NCI-H526 treated with DMSO at 0.1 percent for 48 hours (cell line): ENCODE measurements around the gene CDK11B.
"Not testable (repeated sequence)": the region's sequence is repeated elsewhere in the genome, so short reads cannot be mapped to it uniquely, and the experiment has no call there.

Experiments
- DNase-seq: peaks from one replicate; lab custom pipeline; 2025; lab: John Stamatoyannopoulos, UW

The CDK11B gene

DNA sequence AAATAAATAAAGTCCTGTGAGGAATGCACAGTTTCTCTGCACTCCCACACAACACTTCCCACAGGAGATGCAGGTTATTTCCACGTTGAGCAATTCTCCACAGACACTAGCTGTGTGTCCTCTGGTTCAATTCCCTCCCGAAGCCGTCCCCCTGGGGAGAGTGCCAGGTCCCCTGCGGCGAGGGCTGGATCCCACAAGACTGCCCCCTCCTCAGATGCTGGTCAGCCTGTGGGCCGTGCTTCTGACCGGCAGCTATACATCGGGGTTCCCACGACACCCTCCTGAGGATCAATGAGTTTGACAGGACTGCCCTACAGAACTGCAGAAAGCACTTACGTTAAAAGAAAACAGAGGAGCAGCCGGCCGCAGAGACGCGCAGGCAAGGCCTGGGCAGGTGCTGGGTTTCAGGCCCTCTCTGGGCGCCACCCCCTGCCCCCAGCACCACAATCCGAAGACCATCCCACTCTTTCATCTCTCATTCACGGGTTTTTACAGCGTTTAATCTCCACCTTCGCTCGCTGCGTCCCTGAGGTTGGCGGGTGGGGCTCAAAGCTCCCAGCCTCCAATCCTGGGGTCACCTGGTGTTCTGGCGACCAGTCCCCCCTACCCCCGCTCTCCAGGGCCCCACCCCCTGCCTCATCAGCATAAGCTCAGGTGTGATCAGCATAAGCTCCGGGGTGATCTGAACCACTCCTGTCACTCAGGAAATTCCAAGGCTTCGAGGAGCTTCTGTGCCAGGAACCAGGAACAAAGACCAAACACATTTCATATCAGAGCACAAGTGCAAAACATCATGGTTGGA lies 24.5 kb upstream of the CDK11B start:
- DNase-seq: no peak

DNA sequence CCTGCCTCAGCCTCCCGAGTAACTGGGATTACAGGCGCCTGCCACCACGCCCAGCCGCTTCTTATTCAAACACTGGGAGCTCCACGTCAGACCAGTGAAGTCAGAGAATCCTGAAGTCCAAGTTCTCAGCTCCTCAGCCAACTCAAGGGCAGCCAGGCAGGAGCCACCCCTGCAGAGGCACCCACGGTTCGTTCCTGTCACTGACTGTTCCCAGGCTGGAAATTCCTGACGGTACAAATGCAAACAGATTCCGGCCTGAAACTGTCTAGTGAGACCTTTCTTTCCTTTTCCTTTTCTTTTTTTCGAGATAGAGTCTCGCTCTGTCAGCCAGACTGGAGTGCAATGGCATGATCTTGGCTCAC lies 22.1 kb upstream of the CDK11B start:
- DNase-seq: no peak

DNA sequence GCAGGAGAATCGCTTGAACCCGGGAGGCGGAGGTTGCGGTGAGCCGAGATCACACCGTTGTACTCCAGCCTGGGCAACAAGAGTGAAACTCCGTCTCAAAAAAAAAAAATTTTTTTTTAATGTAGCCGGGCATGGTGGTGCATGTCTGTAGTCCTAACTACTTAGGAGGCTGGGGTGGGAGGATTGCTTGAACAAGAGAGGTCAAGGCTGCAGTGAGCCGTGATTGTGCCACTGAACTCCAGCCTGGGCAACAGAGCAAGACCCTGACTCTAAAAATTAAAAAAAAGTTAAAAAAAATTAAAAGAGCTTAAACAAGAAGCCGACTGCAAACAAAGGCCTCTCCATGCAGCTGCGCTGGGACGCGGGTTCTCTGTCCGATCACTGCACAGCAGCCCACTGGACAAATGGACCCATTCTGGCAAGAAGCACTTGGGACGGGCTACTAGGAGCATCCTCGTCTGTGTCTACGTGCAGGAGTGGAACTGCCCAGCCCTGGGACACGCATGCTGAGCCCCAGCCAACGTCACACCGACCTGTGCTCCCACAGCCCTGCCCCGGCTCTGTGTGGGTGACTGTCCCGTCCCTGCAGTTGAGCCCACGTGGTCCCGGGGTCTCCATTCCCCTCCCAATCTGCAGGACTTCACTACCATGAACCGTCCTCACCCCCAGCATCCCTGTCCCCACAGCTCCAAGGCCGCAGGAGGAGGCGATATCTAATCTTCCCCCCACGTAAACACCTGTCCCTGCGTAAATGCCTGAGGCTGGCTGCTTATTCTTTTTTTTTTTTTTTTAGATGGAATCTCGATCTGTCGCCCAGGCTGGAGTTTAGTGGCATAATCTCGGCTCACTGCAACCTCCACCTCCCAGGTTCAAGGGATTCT lies 21.5 kb upstream of the CDK11B start:
- no peak for DNase-seq

DNA sequence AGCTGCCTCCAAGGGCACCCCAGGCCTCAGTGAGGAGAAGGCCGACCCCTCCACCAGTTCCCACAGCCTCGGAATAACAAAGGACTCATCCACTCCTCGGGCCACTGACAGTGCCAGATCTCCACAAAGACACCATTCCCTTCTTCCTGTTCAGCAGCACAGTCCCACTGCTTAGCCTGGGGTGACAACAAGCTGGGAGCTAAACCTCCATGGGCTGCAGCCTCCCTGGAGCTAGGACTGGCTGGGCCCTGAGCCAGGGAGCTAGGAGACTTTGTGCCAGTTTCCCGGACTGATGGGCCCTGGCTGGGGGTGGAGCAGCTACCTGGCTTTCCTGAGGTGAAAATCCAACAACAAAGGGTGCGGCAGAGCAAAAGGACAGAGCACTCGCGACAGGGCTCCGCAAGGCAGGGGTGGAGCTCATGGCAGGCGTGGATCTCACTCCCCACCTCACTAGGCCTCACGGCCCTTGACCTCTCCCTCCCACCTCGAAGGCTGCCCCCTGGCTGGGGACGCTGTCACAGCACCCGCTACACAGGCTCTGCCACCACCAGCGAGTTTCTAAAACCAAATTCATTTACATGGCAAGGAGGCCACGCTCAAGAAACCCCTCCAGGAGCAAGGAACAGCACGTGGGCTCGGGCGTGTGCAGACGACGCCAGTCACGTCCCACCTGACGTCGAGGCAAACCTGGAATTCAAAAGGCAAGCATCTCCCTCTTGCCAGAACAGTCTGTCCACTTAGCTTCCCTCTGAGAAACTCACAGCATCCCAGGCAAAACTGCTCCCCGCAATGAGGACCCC lies 20.0 kb upstream of the CDK11B start:
- DNase-seq: no peak

DNA sequence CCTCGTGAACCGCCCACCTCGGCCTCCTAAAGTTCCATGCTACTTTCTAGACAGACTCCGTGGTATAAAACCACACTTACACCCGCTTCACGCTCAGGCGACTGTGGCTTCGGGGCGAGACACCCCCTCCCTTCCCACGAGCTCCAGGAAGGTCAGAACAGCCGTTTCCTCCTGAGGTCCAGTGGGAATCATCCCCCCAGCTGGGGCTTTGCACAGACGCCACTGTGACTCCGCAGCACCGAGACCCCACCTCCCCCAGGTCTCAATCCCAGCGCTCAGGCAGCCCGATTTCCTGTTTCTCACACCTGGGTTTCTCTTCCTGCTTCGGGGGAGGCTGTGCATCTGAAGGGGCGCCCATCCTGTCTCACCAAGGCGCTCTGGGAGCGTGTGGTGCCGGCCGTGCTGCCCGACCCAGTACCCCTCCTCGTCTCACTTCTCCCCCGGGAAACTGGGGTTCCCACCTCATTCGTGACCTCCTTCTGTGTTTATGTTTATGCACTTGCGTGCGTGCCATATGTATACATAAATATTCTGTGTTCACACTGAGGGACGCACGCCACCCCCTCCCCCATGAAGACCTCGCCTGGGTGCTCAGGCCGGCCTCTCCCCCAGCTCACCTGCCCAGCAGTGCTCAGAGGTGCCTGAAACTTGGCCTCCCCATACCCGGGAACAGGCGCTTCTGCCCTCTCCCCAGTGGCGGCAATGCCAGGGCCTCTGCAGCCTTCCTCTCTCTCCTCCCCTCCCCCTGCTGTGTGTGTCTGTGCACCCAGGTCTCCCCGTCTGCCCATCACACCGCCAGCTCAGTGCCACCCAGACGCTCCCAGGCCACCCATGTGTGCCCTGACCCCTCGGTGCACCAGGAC lies 19.1 kb upstream of the CDK11B start:
- DNase-seq: no peak

DNA sequence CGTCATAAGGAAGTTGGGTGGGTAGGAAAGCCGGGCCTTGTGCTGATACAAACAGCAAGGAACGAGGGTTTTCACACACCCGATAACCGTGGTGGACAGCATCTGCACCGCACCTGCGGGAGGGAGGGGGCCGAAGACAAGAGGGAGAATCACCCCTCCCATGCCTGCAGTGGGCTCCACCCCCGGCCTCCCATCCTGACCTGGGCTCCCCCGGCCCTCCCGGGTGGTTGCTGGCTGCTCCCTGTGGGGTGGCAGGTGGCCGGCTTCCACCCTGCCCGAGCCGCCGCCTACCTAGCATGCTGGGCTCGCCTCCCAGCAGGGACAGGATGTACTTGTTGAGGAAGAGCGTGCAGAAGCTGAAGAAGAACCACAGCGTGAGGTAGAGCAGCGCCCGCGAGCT lies 17.3 kb upstream of the CDK11B start:
- DNase-seq: not testable (repeated sequence)

DNA sequence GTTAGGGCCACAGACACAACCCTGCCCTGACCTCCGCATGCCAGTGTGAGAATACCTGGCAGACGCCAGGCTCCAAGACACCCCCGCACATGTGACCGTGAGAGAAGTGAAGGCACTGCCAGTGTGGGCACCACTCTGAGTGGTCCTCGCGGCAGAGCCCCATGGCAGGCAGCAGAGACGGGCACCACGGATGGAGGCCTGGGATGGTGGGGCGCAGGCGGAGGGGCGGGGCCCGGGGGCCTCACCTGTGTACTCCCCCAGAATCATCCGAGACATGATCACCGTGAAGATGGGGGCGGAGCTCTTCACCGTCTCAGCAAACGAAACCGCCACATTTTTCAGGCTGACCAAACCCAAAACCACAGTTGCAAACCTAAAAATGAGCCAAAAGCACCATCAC lies 16.4 kb upstream of the CDK11B start:
- DNase-seq: not testable (repeated sequence)

DNA sequence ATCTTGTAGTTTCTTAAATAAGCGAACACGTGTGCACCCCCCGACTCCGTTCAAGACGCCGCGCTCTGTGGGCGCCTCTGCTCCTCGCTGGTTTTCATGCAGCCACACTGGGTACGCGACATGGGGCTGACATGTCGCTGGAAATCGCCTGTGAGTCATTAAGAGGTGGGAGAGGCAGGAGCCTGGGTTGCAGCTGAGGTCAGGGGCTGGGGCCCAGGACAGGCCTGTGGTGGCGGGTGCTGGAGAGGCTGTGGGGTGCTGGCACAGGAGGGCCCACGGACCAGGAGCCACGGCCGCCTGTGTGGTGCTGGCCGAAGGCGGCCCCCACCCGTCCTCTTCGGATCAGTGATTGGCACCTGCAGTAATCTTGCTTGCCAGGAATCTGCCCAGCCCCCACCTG lies 16.0 kb upstream of the CDK11B start:
- not testable (repeated sequence) for DNase-seq

DNA sequence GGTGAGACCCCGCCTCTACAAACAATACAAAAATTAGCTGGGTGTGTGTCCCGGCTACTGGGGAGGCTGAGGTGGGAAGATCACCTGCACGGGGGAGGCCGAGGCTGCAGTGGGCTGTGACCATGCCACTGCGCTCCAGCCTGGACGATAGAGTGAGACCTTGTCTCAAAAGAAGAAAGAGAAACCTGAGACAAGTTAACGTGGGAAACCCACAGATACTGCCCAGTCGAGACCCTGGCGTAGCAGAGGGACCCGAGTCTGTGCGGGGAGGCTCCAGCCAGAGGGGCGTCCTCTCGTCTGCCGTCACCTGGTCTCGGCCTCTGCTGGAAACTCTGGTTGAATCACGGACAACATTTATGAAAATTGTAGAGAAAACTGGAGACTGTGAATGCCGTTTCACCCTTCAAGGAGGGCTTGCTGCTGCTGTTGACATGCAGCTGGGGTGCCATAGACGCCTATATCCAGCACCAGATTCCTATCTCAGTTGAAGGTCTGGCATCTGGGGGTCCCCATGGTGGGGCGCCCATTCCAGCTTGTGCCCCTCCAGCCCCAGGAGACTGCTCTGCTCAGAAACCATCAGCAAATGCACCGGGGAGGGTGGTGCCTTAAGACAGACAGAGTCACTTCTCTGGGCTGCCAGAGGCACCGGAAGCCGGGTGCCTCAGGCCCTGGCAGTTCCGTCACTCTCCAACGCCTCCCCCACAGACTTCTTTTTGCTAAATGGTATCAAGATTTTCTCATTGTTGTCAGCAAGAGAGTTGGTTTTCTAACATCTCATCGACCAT lies 13.6 kb upstream of the CDK11B start:
- DNase-seq: no peak

DNA sequence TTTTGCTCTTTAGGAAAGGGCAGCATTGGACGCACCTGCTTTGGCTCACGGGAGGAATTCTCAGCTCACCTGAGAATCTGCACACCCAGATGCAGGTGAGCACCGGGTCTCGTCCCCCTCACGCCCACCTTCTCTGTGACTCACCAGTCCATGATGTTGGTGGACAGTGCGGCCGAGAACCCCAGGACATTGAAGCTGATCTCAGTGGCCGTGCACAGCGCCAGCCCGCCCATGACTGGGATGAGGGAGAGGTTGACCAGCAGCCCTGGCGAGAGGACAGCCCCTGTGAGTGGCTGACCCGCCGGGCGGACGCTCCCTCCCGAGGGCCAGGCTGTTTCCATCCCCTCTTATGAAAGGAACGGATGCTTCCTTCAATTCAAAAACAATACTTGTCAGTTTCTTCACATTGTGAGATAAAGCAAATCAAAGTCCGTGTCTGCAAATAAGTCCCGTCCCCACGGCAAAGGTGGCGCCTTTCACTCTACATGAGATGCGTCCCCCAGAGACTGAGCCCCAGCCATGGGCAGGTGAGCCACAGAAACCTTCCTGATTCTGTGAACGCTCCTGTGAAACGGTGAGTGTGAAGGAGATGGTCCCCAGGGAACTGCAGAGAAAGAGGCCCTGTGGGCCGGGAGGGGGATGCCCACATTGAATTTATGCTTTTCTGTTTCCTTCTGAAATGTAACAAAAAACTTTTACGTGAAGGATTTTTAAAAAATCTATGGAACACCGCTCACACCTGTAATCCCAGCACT lies 12.7 kb upstream of the CDK11B start:
- DNase-seq: no peak

DNA sequence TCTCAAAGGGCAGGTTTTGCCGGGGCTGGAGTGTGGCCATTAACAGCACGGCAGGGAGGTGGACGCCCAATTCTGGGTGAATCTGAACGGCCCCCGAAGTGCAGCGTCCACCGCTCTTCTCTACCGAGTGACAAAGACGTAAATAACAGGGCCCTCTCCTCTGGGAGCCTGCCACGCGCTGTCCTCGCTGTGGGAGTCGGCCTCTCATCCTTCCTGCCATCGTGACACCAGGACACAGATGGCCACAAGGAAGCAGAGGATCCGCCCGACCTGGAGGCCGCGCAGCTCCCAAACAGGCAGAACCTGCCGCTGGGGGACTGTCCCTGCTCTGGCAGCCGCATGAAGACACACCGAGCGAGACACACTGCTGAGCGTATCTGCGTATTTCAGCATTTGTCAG lies 12.1 kb upstream of the CDK11B start:
- no peak for DNase-seq

DNA sequence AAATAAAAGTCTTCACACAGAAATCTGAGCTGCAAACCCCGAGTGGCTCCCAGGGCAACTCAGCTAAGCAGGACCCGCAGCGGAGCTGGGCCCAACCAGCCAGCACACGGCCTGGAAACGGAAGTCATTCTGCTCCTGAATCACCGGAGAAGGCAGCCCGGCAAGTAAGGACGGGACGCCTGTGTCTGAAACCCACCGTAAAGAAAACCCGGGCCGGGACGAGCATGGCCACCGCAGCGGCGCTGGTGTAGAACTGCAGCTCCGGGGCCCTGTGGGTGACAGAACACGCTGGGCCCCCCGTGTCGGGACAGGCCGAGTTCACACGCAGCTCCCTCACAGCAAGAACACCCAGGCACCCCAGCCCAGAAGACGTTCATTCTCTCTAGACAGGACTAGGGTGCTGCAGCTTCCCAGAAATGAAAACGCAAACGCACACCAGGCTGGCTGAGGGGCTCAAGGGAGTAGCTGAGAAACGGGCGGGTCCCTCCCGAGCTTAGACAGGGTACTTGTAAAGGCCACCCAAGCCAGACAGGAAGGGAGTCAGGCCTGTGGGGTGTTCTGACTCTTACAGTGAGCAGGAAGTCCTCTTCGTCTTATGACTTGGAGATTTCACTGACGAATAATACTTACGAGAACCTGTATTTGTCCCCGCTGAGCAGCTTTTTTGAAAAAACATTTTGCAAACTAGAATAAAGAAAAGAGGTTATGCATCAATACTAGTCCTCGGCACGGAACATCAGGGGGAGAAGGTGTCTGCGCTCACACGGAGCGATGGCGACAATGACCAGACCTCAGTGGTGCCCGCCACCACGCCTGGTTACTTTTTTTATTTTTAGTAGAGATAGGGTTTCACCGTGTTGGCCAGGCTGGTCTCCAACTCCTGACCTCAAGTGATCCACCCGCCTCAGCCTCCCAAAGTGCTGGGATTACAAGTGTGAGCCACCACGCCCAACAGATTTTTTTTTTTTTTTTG lies 10.9 kb upstream of the CDK11B start:
- DNase-seq: no peak

DNA sequence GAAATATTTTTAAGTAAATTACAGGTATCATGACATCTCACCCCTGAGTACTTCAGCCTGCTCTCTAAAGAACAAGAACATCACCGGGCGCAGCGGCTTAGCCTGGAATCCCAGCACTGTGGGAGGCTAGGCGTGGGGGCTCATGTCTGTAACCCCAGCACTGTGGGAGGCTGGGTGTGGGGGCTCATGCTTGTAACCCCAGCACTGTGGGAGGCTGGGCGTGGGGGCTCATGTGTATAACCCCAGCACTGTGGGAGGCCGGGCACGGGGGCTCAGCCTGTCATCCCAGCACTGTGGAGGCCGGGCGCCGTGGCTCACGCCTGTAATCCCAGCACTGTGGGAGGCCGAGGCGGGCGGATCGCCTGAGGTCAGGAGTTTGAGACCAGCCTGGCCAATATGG lies 7.7 kb upstream of the CDK11B start:
- DNase-seq: no peak

DNA sequence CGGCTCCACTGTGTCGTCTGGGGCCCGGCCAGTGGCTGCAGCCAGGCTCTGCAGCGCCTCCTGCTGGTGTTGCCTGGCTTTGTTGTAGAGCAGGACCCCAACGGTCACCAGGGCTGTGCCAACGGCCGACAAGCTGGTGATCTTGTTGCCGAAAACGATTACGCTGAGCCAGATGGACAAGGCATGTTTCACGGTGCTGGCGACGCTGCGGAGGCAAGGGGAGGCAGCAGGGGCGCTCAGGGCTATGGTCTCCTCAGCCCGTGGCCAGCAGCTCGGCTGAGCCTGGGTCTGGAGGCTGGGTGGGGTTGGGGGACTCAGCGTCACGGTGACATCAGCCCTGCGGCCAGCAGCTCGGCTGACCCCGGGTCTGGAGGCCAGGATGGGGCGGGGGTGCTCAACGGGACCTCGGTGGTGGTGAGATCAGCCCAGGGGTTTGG lies 7.0 kb upstream of the CDK11B start:
- DNase-seq: no peak

DNA sequence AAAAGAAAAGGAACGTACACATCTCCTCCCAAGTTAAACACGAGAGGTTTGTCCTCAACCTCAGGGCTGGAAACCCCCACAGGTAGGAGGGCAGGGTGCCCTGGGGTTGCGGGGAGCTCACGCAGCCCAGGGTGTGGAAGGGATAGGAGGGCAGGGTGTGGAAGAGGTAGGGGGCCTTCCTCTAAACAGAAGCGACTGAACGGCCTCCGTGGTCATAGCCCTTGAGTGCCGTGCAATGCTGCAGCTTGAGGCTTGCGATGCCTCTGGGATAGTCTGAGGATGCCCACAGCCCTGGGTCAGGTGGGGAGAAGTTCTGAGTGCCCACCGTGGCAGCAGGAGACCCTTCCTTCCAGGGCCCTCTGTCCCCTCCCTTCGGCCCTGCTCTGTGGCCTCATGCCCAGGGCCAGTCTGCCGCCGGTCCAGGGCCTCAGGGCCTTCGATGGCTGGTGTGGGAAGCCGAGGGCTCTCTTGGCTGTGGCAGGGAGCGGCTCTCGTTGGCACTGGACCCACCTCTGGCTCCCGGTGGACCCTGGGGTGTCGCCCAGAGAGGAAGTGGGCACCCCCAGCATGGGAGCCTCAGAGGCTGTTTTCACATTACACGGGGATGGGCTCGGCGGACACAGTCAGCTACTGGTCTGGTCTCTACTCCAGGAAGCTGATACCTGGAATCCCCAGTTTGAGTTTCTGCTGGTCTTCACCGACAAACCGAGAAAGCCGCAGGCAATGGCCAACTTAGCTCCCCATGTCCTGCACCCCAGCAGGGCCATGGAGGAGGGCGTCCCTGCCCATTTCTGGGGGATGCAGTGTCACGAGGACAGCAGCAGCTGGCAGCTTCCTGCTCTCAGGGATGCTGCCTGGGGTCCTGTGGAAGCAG lies 6.4 kb upstream of the CDK11B start:
- DNase-seq: no peak

DNA sequence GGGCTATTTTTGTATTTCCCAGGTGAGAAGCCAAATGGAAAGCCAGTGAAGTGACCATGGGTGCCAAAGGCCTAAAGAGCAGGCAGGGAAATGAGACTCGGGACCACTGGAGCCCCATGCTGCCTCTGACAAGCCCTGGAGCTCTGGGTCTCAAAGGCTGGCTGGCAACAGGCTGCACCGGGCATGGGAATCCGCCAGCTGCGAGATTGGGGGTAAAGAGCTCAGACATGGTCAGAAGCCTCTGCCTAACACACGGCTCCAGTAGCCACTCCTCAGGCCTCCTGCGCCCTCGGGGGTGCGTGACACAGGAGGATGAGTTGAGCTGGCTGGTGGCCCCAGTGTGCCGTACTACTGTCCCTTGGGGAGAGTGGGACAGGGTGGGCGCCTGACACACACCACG lies 5.5 kb upstream of the CDK11B start:
- DNase-seq: not testable (repeated sequence)

DNA sequence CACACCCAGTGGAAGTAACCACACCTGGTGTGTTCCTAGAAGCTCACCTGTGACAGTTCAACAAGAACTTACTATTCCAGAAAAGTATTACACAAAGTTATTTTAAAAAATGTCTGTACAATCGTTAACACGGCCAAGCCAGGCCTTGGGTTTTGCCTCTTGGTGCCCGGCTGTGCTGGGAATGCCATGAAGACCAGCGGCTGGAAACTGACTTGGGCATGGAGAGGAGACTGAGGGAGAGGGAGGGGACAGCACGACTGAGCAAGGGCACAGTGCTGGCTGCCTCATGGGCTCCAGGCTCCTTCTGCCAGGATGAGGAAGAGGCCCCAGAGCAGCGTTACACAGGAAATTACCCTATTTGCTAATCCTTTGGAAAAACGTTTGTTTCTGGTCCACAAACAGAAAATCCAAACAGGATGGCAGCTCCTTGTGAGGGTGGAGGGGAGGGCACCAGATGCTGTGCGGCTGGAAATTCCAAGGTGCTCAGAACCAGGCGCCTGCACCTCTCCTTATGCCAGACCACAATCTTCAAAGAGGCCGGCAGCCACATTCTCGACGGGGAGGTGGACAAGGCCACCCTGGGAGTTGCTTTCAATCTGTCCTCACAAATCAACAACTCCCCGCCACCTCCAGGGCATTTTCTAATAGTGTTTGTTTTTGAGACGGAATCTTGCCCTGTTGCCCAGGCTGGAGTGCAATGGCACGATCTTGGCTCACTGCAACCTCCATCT lies 4.2 kb upstream of the CDK11B start:
- not testable (repeated sequence) for DNase-seq
